ENCODE results near the gene RAD9A.

- TF ChIP-seq EZH2 (IDR thresholded peaks at IDR 0.05; ENCODE audit: insufficient read depth, poor library complexity, severe bottlenecking), result no peak
- TF ChIP-seq EZH2phosphoT487 (IDR thresholded peaks at IDR 0.05; ENCODE audit: insufficient read depth, low read depth), result no peak
These were observed 6.3 kb downstream of the RAD9A start for GRCh38 chr11:67397986-67398660.

Data from GM23248 (cell line).